Activated CD8-positive, alpha-beta memory T cell treated with anti-CD3 and anti-CD28 coated beads for 1 hour (primary cell): ENCODE data around the gene COP1.
"Not testable (repeated sequence)": the region's sequence is repeated elsewhere in the genome, so short reads cannot be mapped to it uniquely, and the experiment has no call there.

Experiments
- DNase-seq, 2 donors: peaks; one replicate each; pipeline ENCODE4 v3.0.0-alpha.2; 2020; ENCODE audit warnings: low read depth in 1 of 2; ENCODE audit errors: extremely low read depth in 1 of 2

Gene COP1

DNA sequence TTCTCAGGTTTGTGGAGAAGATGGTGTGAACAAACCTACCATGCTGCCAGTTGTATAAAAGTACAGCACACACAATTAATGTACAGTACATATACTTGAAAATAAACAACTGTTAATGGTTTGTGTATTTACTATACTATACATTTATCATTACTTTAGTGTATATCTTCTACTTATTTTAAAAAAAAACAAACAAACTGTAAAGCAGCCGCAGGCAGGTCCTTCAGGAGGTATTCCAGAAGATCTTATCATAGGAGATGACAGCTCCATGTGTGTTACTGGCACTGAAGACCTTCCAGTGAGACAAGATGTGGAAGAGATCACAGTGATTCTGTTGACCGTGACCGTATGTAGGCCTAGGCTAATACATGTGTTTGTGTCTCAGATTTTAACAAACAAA, 155.7 kb downstream of the COP1 start:
- no peak for DNase-seq

DNA sequence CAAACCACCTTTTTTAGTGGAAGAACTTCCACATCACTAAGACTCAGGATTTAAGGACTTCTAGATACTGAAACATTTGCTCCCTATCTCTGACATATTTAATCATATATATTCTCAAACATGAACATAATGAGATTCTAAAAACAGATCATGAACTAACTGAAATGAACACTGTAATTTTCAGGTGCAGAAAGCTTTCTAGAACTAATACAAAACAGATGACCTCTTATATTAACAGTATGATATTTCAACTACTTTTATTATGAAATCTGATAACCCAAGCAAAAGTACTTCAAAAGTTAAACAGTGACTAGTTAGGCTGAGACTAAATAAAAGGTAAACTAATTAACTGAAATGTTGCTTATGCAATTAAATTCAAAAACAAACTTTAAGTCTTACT, 157.5 kb downstream of the COP1 start:
- DNase-seq: no peak

DNA sequence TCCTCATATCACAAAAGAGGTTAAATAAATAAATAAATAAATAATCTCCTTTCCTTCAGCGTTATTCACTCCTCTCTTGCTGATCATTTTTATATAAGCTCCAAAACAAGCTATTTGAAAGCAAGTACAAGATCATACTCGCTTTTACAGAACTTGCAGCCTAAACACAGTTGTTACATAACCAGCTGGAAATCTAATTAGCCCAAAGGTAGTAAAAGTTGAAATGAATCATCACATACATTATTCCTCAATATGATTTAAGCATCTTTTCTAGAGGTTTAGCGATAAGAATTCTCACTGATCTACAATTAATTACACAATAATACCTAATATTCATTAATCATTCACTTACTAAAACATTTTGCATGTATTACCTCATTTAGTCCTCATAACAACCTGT, 160.2 kb downstream of the COP1 start:
- DNase-seq: no peak

GRCh38 chr1:176043537-176043936, 163.5 kb downstream of the COP1 start:
- DNase-seq: no peak

DNA sequence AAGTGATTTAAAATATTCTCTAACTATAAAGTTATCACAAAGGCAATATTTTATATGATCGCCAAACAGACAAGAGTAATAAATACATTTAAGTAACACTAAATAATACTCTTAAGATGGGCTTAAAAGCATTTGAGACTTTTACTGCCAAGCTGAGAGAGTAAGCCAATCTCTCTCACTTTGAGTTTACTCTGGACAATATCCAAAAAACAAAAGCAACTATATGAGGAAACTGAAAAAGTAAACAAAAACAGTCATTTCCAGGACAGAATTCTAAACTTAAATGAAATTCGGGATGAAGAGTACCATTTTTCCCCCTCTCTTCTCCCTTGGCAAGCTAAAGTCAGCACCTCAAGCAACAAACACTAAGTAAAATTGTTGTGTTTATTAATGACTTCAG, 173.2 kb downstream of the COP1 start:
- no peak for DNase-seq

DNA sequence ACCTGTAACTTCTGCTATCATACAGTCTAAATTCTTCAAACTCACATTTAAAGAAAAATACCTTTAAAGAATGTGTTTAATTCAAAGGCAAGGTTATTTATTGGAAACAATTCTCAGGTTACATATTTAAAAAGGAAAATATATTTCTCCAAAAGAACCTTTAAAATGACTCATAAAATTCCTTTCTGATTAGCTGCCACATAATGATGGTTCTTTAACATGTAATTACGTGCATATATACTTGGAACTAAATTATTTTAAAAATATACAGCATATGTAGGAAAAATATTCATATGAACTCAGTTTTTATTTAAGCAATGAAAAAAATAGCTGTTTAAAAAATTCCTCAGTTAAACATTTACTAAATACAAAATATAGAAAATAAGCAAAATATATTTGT, 173.6 kb downstream of the COP1 start:
- DNase-seq: no peak

DNA sequence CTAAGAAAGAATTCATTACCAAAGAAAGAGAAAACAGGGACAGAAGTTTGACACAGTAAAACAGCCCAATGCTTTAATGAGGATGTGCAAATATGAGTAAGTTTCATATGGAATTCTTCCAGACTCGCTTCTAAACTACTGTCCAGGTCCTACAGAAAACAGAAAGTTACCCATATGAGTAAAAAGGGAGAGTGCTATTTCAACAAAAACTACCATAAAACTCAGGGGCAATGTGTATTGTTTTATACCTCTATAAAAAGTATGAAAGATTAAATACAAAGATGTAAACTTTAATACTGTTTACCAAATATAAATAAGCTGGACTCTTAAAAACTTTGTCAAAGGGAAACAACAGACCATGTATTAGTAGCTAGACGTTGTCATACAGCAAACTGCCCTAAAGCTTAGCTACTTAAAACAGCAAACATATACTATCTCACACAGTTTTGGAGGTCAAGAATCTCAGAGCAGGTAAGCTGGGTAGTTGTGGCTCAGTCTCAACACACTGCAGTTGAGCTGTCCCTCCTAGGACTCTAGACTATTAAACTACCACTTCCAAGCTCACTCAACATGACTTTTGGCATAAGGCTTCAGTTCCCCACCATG, 174.9 kb downstream of the COP1 start:
- no peak for DNase-seq

DNA sequence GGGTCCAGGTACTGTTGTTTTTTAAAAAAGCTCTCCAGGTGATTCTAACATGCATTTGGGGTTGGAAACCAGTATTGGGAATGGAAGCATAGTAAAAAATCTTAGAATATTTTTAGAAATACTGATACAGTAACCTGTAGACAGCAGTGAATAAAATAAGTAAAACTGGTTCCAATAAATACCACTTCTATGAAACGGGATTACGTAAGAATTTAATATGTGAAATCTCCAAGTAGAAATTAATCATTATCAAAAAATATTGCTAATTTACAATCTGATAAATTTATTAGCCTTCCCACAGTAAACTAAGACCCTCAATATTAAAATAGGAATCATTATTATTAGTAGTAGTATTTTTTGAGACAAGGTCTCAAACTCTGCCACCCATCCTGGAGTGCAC, 177.5 kb downstream of the COP1 start:
- no peak for DNase-seq

DNA sequence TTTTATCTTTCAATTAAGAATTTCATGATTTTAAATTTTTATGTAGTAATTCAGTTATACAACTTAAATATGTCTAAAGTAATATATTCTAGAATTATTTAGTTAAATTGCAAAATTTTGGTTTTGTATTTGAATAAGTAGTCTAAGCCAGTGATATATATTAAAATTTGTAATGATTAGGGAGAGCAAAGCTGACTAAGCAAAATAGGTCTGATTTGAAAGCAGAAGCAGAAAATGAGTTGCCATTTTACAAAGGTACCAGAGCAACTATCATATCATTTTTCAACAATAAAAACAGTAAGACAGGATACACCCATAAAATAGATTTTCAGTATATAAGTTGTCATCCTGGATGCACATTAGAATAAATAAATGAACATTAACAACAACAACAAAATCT, 177.9 kb downstream of the COP1 start:
- no peak for DNase-seq

GRCh38 chr1:176027934-176028333, 179.2 kb downstream of the COP1 start:
- DNase-seq: not testable (repeated sequence)

- no peak for DNase-seq
Observed at GRCh38 chr1:176022574-176022973, 184.5 kb downstream of the COP1 start.

GRCh38 chr1:176017722-176018121, 189.4 kb downstream of the COP1 start:
- no peak for DNase-seq

DNA sequence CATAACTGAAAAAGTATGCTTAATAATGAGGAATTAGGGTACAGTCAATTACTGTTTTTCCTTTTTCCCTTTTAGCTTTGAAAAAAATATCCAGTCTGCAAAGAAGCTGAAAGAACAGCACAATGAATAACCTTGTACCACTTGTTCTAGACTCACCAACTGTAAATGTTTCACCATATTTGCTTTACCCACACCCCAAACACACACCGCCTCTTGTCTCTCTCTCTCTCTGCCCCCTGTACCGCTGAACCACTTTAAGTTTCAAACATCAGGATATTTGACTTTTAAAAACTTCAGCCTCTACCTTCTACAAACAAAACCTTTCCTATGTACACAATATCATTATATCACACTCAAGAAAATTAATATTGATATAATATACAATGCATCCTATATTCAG, 197.1 kb downstream of the COP1 start:
- DNase-seq: no peak

- not testable (repeated sequence) for DNase-seq
Observed at GRCh38 chr1:176007756-176008389, 199.2 kb downstream of the COP1 start.

DNA sequence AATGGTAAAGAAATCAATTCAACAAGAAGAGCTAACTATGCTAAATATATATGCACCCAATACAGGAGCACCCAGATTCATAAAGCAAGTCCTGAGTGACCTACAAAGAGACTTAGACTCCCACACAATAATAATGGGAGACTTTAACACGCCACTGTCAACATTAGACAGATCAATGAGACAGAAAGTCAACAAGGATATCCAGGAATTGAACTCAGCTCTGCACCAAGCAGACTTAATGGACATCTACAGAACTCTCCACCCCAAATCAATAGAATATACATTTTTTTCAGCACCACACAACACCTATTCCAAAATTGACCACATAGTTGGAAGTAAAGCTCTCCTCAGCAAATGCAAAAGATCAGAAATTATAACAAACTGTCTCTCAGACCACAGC, 212.4 kb downstream of the COP1 start:
- not testable (repeated sequence) for DNase-seq

DNA sequence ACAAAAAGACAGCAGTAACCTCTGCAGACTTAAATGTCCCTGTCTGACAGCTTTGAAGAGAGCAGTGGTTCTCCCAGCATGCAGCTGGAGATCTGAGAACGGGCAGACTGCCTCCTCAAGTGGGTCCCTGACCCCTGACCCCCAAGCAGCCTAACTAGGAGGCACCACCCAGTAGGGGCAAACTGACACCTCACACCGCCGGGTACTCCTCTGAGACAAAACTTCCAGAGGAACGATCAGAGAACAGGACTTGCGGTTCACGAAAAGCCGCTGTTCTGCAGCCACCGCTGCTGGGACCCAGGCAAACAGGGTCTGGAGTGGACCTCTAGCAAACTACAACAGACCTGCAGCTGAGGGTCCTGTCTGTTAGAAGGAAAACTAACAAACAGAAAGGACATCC, 214.3 kb downstream of the COP1 start:
- not testable (repeated sequence) for DNase-seq

DNA sequence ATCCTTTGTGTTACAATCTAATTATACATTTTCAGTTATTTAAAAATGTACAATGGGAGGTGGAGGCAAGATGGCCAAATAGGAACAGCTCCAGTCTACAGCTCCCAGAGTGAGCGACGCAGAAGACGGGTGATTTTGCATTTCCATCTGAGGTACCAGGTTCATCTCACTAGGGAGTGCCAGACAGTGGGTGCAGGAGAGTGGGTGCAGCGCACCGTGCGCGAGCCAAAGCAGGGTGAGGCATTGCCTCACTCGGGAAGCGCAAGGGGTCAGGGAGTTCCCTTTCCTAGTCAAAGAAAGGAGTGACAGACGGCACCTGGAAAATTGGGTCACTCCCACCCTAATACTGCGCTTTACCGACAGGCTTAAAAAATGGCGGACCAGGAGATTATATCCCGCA, 214.9 kb downstream of the COP1 start:
- not testable (repeated sequence) for DNase-seq

- no peak for DNase-seq
Observed at GRCh38 chr1:175984813-175985212, 222.3 kb downstream of the COP1 start.

- DNase-seq: no peak
Observed at GRCh38 chr1:175984057-175984812, 222.9 kb downstream of the COP1 start.

GRCh38 chr1:175983363-175983762, 223.7 kb downstream of the COP1 start:
- DNase-seq: not testable (repeated sequence)

DNA sequence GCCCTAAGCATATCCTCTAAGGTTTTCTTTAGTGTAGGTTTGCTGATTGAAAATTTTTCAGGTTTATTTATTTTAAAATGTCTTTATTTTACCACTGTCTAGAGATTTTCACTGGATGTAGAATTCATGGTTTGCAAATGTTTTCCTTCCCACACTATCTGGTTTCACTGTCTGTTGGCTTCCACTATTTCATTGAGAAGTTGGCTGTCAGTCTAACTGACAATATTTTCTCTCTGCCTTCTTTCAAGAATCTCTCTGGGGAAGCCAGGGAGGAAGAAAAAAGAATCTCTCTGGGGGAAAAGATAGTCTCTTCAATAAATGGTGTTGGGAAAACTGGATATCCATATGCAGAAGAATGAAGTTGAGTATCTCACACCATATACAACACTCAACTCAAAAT, 226.0 kb downstream of the COP1 start:
- DNase-seq: no peak

DNA sequence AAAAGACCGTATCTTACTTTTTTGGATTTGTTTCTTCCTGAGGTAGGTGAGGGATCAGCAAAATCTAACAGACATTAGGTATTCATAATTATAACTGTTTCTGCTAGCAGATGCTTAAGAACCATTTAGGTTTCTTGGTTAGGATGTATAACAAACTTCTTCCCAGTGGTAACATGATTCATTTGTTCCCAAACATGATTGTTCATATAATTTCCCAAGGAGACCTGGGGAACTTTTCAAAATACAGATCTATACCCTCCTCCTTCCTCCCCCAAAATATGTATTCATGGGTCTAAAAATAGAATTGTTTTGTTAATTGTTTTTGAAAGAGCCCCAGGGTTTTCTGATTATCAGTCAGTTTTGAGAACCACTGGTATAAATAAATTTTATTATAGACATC, 228.2 kb downstream of the COP1 start:
- no peak for DNase-seq
